DOHH2 (cell line): ENCODE measurements around the gene ATP8B1.

Experiments used
- H3F3A ChIP-seq: fragments of 200-600 bp; sonication (generic), shearing (Covaris generic); 2 replicates; pipeline ENCODE4 v1.6.0; 2016; ENCODE audit warnings: antibody characterized with exemption, mild to moderate bottlenecking; ENCODE audit not compliant: control insufficient read depth, insufficient read depth
- H3K27ac ChIP-seq: fragments of 200-600 bp; sonication (generic); 2 replicates; pipeline ENCODE4 v1.5.1; 2014; ENCODE audit warnings: low read depth, mild to moderate bottlenecking, low read length, moderate library complexity
- H3K27me3 ChIP-seq: fragments of 200-600 bp; sonication (generic); 2 replicates; pipeline ENCODE4 v1.6.1; 2014; ENCODE audit warnings: mild to moderate bottlenecking, low read length, mixed read lengths; ENCODE audit not compliant: control insufficient read depth
- H3K36me3 ChIP-seq: fragments of 200-600 bp; sonication (generic); 2 replicates; pipeline ENCODE4 v1.6.1; 2014; ENCODE audit warnings: mild to moderate bottlenecking, low read length, moderate library complexity, mixed read lengths; ENCODE audit not compliant: control insufficient read depth
- H3K4me1 ChIP-seq: fragments of 200-600 bp; sonication (generic); 2 replicates; pipeline ENCODE4 v1.6.1; 2014; ENCODE audit warnings: mild to moderate bottlenecking, low read length, mixed read lengths; ENCODE audit not compliant: control insufficient read depth
- H3K4me2 ChIP-seq: fragments of 200-600 bp; sonication (generic); 2 replicates; pipeline ENCODE4 v1.6.0; 2014; ENCODE audit warnings: mild to moderate bottlenecking, low read length, moderate library complexity
- H3K4me3 ChIP-seq: fragments of 200-600 bp; sonication (generic); 2 replicates; pipeline ENCODE4 v1.5.1; 2014; ENCODE audit warnings: mild to moderate bottlenecking, low read length, mixed read lengths
- H3K79me2 ChIP-seq: fragments of 200-600 bp; sonication (generic); 2 replicates; pipeline ENCODE4 v1.6.1; 2014; ENCODE audit warnings: mild to moderate bottlenecking, low read length, mixed read lengths; ENCODE audit not compliant: control insufficient read depth
- H3K9me2 ChIP-seq: fragments of 200-600 bp; sonication (generic); replicated peaks from 2 replicates; pipeline ENCODE4 v1.6.1; 2014; ENCODE audit warnings: mild to moderate bottlenecking, low read length, mixed read lengths; ENCODE audit not compliant: control insufficient read depth
- H3K9me3 ChIP-seq: fragments of 200-600 bp; sonication (generic); 2 replicates; pipeline ENCODE4 v1.6.1; 2014; ENCODE audit warnings: antibody characterized with exemption, low read length, mixed read lengths; ENCODE audit not compliant: control insufficient read depth, insufficient read depth
- H4K20me1 ChIP-seq: fragments of 200-600 bp; sonication (generic); 2 replicates; pipeline ENCODE4 v1.6.0; 2014; ENCODE audit warnings: low read depth, mild to moderate bottlenecking, antibody characterized with exemption, low read length, moderate library complexity; ENCODE audit not compliant: control insufficient read depth, insufficient read depth
- EZH2phosphoT487 ChIP-seq: fragments of 200-600 bp; sonication (generic); IDR thresholded peaks from 2 replicates; pipeline ENCODE4 v1.6.1; 2017; ENCODE audit warnings: borderline replicate concordance, mild to moderate bottlenecking, antibody characterized with exemption, low read length, moderate library complexity, mixed read lengths
- TF ChIP-seq, protein P1 (sequence below): fragments of 200-600 bp; sonication (generic); IDR thresholded peaks from one replicate; pipeline ENCODE4 v1.5.1; 2014; ENCODE audit warnings: antibody characterized with exemption, mild to moderate bottlenecking, low read depth, low read length; ENCODE audit not compliant: poor library complexity, severe bottlenecking

ATP8B1 gene

GRCh38 chr18:57789090-57789489 lies 14.0 kb downstream of the ATP8B1 start:
- TF ChIP-seq, protein P1, sequence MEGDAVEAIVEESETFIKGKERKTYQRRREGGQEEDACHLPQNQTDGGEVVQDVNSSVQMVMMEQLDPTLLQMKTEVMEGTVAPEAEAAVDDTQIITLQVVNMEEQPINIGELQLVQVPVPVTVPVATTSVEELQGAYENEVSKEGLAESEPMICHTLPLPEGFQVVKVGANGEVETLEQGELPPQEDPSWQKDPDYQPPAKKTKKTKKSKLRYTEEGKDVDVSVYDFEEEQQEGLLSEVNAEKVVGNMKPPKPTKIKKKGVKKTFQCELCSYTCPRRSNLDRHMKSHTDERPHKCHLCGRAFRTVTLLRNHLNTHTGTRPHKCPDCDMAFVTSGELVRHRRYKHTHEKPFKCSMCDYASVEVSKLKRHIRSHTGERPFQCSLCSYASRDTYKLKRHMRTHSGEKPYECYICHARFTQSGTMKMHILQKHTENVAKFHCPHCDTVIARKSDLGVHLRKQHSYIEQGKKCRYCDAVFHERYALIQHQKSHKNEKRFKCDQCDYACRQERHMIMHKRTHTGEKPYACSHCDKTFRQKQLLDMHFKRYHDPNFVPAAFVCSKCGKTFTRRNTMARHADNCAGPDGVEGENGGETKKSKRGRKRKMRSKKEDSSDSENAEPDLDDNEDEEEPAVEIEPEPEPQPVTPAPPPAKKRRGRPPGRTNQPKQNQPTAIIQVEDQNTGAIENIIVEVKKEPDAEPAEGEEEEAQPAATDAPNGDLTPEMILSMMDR, result no peak
- TF ChIP-seq EZH2phosphoT487, result no peak
- Histone ChIP-seq H3K27me3 (no peaks in the 10 kb centered on the region), H3K9me3 (no peaks in the 10 kb centered on the region), H3K4me2 (no peak overlapping the region), H3K27ac (no peak overlapping the region), H3K4me1 (no peaks in the 10 kb centered on the region), H4K20me1 (no peaks in the 10 kb centered on the region), H3K4me3 (no peak overlapping the region), H3K36me3 (no peaks in the 10 kb centered on the region), H3K9me2 (no peaks in the 10 kb centered on the region), H3F3A (no peaks in the 10 kb centered on the region), H3K79me2 (no peaks in the 10 kb centered on the region)

DNA sequence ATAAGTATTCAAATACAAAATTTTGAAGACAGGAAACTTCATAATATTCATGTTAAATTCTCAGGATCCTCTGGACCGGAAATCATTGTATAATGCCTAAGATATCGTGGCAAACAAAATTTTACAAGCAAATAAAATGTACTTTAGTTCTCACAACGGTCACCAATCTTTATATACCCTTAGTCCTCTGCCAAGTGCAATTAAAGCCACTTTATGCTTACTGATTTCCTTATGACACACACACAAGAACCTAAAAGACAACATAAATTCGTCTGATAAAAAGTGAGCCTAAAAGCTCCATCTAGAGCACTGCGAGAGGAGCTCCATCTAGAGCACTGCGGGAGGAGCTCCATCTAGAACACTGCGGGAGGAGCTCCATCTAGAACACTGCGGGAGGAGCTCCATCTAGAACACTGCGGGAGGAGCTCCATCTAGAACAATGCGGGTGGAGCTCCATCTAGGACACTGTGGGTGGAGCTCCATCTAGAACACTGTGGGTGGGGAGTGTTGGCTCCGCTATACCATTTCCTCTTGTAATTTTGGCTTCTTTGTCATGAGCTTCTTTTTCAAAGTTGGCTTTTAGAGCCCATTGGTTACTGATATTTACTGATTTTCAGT lies 15.9 kb downstream of the ATP8B1 start:
- no peak for TF ChIP-seq EZH2phosphoT487
- TF ChIP-seq, protein P1, result no peak
- no peak overlapping the region for H3K4me3 ChIP-seq
- no peaks in the 10 kb centered on the region for H3K9me3 ChIP-seq
- no peaks in the 10 kb centered on the region for H3K9me2 ChIP-seq
- no peaks in the 10 kb centered on the region for H3K27me3 ChIP-seq
- no peak overlapping the region for H3K27ac ChIP-seq
- H3K36me3 ChIP-seq, result no peaks in the 10 kb centered on the region
- no peaks in the 10 kb centered on the region for H4K20me1 ChIP-seq
- no peaks in the 10 kb centered on the region for H3K79me2 ChIP-seq
- no peak overlapping the region for H3K4me2 ChIP-seq
- H3F3A ChIP-seq, result no peaks in the 10 kb centered on the region
- H3K4me1 ChIP-seq, result no peaks in the 10 kb centered on the region

DNA sequence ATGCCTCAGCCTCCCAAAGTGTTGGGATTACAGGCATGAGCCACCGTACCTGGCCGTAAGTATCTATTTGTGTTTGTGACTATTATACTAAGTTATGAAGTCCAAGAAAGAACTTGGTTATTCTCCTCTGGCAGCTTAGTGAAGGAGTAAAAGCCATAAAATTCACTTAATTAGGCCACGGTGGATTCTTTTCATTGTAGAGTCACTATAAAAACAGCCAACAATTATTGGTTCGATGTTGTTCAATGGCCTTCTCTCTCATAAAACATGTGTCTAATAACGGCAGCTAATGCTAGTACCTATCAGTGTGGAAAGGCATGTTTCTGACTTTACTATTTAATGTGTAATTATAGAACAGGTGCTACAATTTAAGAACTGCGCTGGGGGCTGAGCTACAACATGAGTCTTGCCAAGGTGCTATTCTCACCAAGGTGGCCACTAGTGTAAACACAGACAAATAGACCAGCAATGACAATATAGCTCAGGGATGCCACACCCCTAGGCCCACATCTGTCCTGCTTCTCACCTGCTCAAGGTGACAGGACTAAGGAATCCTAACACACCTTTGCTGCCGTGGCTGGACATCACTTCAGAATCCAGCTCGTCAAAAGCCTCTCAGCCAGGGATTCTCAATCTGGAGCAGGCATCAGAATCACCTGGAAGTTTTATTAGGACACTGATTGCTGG lies 17.2 kb downstream of the ATP8B1 start:
- no peak overlapping the region for H3K27ac ChIP-seq
- H3K4me3 ChIP-seq, result no peak overlapping the region
- no peaks in the 10 kb centered on the region for H3K9me2 ChIP-seq
- H3K79me2 ChIP-seq, result no peaks in the 10 kb centered on the region
- no peak overlapping the region for H3K4me2 ChIP-seq
- no peaks in the 10 kb centered on the region for H3K36me3 ChIP-seq
- H4K20me1 ChIP-seq, result no peaks in the 10 kb centered on the region
- H3K9me3 ChIP-seq, result no peaks in the 10 kb centered on the region
- H3K4me1 ChIP-seq, result no peaks in the 10 kb centered on the region
- H3K27me3 ChIP-seq, result no peaks in the 10 kb centered on the region
- no peaks in the 10 kb centered on the region for H3F3A ChIP-seq
- TF ChIP-seq EZH2phosphoT487, result no peak
- TF ChIP-seq, protein P1, result no peak
